H9 (cell line): ENCODE measurements around the gene GPR62. TPM values are rescaled to one million over a fixed set of nuclear protein-coding genes. Genes with fewer than 3 reads are reported as not detected.

Source experiments
- DNase-seq: peaks from one replicate; pipeline ENCODE4 v3.0.0-alpha.2; 2017
- H2AFZ ChIP-seq: one replicate; pipeline ENCODE4 v1.6.1; 2013; ENCODE audit warnings: mild to moderate bottlenecking, low read length, control low read depth, moderate library complexity
- H2AK5ac ChIP-seq: 2 replicates; pipeline ENCODE4 v1.6.1; 2013; ENCODE audit warnings: low read length, control low read depth, mixed read lengths; ENCODE audit not compliant: insufficient read length
- H2BK120ac ChIP-seq: one replicate; pipeline ENCODE4 v1.6.1; 2013; ENCODE audit warnings: low read depth, mild to moderate bottlenecking, low read length, control low read depth, inconsistent platforms; ENCODE audit not compliant: poor library complexity, severe bottlenecking
- H2BK12ac ChIP-seq: 2 replicates; pipeline ENCODE4 v1.6.1; 2013; ENCODE audit warnings: low read length, control low read depth, mixed read lengths, low read depth; ENCODE audit not compliant: insufficient read length
- H2BK15ac ChIP-seq: 2 replicates; pipeline ENCODE4 v1.6.1; 2013; ENCODE audit warnings: low read depth, low read length, control low read depth
- H2BK20ac ChIP-seq: one replicate; pipeline ENCODE4 v1.6.1; 2013; ENCODE audit warnings: low read depth, mild to moderate bottlenecking, low read length, control low read depth, inconsistent platforms; ENCODE audit not compliant: poor library complexity, severe bottlenecking
- H2BK5ac ChIP-seq: 2 replicates; pipeline ENCODE4 v1.6.1; 2013; ENCODE audit warnings: low read length, control low read depth, mixed read lengths; ENCODE audit not compliant: insufficient read length
- H3K14ac ChIP-seq: 2 replicates; pipeline ENCODE4 v1.6.1; 2013; ENCODE audit warnings: low read length, control low read depth; ENCODE audit not compliant: insufficient read depth
- H3K18ac ChIP-seq: 2 replicates; pipeline ENCODE4 v1.6.1; 2013; ENCODE audit warnings: low read depth, mild to moderate bottlenecking, mixed read lengths, low read length, control low read depth; ENCODE audit not compliant: insufficient read length
- H3K23ac ChIP-seq: 2 replicates; pipeline ENCODE4 v1.6.1; 2013; ENCODE audit warnings: low read length, control low read depth, mixed read lengths, low read depth; ENCODE audit not compliant: insufficient read length
- H3K23me2 ChIP-seq: 2 replicates; pipeline ENCODE4 v1.6.1; 2013; ENCODE audit warnings: low read depth, mild to moderate bottlenecking, mixed read lengths, low read length, control low read depth; ENCODE audit not compliant: insufficient read length, poor library complexity, severe bottlenecking
- H3K27ac ChIP-seq: 2 replicates; pipeline ENCODE4 v1.5.1; 2013; ENCODE audit warnings: low read length, control low read depth, mixed read lengths, low read depth; ENCODE audit not compliant: insufficient read length
- H3K27me3 ChIP-seq: 2 replicates; pipeline ENCODE4 v1.6.1; 2013; ENCODE audit warnings: low read length, control low read depth, inconsistent platforms; ENCODE audit not compliant: insufficient read depth
- H3K4ac ChIP-seq: 2 replicates; pipeline ENCODE4 v1.6.1; 2013; ENCODE audit warnings: low read depth, mild to moderate bottlenecking, control low read depth, inconsistent platforms, low read length, moderate library complexity
- H3K4me1 ChIP-seq: 2 replicates; pipeline ENCODE4 v1.6.1; 2013; ENCODE audit warnings: low read length, control low read depth, inconsistent platforms; ENCODE audit not compliant: insufficient read depth
- H3K4me2 ChIP-seq: 2 replicates; pipeline ENCODE4 v1.6.1; 2013; ENCODE audit warnings: low read length, control low read depth, mixed read lengths; ENCODE audit not compliant: insufficient read length, insufficient read depth
- H3K56ac ChIP-seq: 2 replicates; pipeline ENCODE4 v1.6.1; 2013; ENCODE audit warnings: low read depth, mild to moderate bottlenecking, mixed read lengths, low read length, control low read depth; ENCODE audit not compliant: insufficient read length
- H3K79me1 ChIP-seq: 2 replicates; pipeline ENCODE4 v1.6.1; 2013; ENCODE audit warnings: low read depth, mild to moderate bottlenecking, moderate library complexity, low read length, control low read depth, inconsistent platforms; ENCODE audit not compliant: insufficient read depth, poor library complexity, severe bottlenecking
- H3K79me2 ChIP-seq: 2 replicates; pipeline ENCODE4 v1.6.1; 2013; ENCODE audit warnings: low read length, control low read depth, inconsistent platforms; ENCODE audit not compliant: insufficient read depth
- H3K9ac ChIP-seq: 2 replicates; pipeline ENCODE4 v1.6.1; 2013; ENCODE audit warnings: low read length, control low read depth, mixed read lengths; ENCODE audit not compliant: insufficient read length; ENCODE audit errors: extremely low read depth
- H3K9me3 ChIP-seq: one replicate; pipeline ENCODE4 v1.6.1; 2013; ENCODE audit warnings: low read depth, low read length, inconsistent platforms; ENCODE audit not compliant: control insufficient read depth
- H3T11ph ChIP-seq: one replicate; pipeline ENCODE4 v1.6.1; 2013; ENCODE audit warnings: mild to moderate bottlenecking, low read length, control low read depth, inconsistent platforms
- H4K20me1 ChIP-seq: one replicate; pipeline ENCODE4 v1.6.1; 2013; ENCODE audit not compliant: control insufficient read depth, insufficient read length, insufficient read depth
- H4K5ac ChIP-seq: 2 replicates; pipeline ENCODE4 v1.6.1; 2013; ENCODE audit warnings: low read depth, mild to moderate bottlenecking, mixed read lengths, low read length, control low read depth; ENCODE audit not compliant: insufficient read length
- H4K8ac ChIP-seq: replicated peaks from 2 replicates; pipeline ENCODE4 v1.6.1; 2013; ENCODE audit warnings: low read length, control low read depth, mixed read lengths, low read depth; ENCODE audit not compliant: insufficient read length
- H4K91ac ChIP-seq: 2 replicates; pipeline ENCODE4 v1.6.1; 2013; ENCODE audit warnings: low read depth, mild to moderate bottlenecking, moderate library complexity, mixed read lengths, low read length, control low read depth; ENCODE audit not compliant: insufficient read length
- H3K27ac Mint-ChIP-seq, 3 experiments: 2 replicates in 2 of 3; 3 replicates in 1 of 3; pipeline ENCODE4 v1.8.0; 2020 to 2021; ENCODE audit warnings: mixed read lengths in 3 of 3, mild to moderate bottlenecking in 1 of 3, moderate library complexity in 1 of 3
- H3K27me3 Mint-ChIP-seq: 2 replicates; pipeline ENCODE4 v1.8.0; 2021; ENCODE audit warnings: low read depth, mild to moderate bottlenecking, moderate library complexity, mixed read lengths
- H3K36me3 Mint-ChIP-seq, 3 experiments: 2 replicates in 2 of 3; 3 replicates in 1 of 3; pipeline ENCODE4 v1.8.0; 2020 to 2021; ENCODE audit warnings: low read depth in 3 of 3, mixed read lengths in 3 of 3; ENCODE audit not compliant: insufficient read depth in 1 of 3
- H3K4me1 Mint-ChIP-seq, 2 experiments: 2 replicates each; pipeline ENCODE4 v1.8.0; 2020; ENCODE audit warnings: mixed read lengths in 2 of 2
- H3K4me3 Mint-ChIP-seq, 2 experiments: 2 replicates in 1 of 2; 3 replicates in 1 of 2; pipeline ENCODE4 v1.8.0; 2020 to 2021; ENCODE audit warnings: mild to moderate bottlenecking in 2 of 2, mixed read lengths in 2 of 2, moderate library complexity in 1 of 2
- H3K9me3 Mint-ChIP-seq, 2 experiments: 2 replicates in 1 of 2; 3 replicates in 1 of 2; pipeline ENCODE4 v1.8.0; 2020; ENCODE audit warnings: mild to moderate bottlenecking in 2 of 2, mixed read lengths in 2 of 2, moderate library complexity in 1 of 2
- WGBS: extraction: QIAGEN DNeasy Blood & Tissue Kit; methylation state at CpG from one replicate; pipeline ENCODE4 v1.1.7; 2013; ENCODE audit warnings: missing lambda C conversion rate, low lambda C conversion rate, mixed read lengths; ENCODE audit not compliant: insufficient read length; ENCODE audit errors: extremely low coverage; 5-methylcytosine and 5-hydroxymethylcytosine counted together
- total RNA-seq: library from RNA; stranded (reverse); gene quantifications from 2 replicates; pipeline ENCODE4 v1.2.1, GENCODE V29; 2021
- TF ChIP-seq, protein P1 (sequence below): fragments of 200-600 bp; sonication (generic); conservative IDR thresholded peaks from 3 replicates; pipeline ENCODE4 v1.8.0; 2021; ENCODE audit warnings: antibody characterized with exemption, mild to moderate bottlenecking

GPR62 gene
- total RNA-seq, 1 experiment from 2014 or later: 0.13 TPM

DNA sequence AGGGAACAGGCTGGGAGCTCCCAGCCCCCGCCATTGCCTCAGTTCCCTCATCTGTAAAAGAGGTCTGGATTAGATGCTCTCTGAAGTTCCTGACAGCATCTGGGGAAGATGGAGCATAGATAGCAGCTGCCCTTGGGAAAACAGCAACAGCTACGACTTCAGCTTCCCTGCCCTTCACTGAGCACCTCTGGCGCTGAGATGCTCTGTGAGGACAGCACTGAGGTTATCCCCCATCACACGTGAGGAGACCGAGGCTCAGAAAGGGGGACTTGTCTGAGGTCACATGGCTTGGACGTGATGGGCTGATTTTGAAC is 51.6 kb downstream of the GPR62 start:
- H3K14ac ChIP-seq: 0 out of 2 replicates have a peak overlapping the region, but pooled peaks have one; percentile 31
- peaks cover 46 to 60% of the 10 kb centered on the region in 2 experiments for H3K4me1 Mint-ChIP-seq
- no CpG with 5 or more reads among the region's 6 CpGs for WGBS

More for the DNA sequence above, 51.6 kb downstream of the GPR62 start:
- Histone ChIP-seq H3T11ph (no peak overlapping the region), H2BK15ac (no peak overlapping the region), H4K5ac (no peak overlapping the region), H2BK12ac (no peak overlapping the region), H3K79me1 (no peaks in the 10 kb centered on the region), H3K9me3 (no peaks in the 10 kb centered on the region), H2BK120ac (no peak overlapping the region), H3K23ac (no peak overlapping the region), H3K27me3 (no peaks in the 10 kb centered on the region), H2AFZ (no peak overlapping the region), H3K4ac (no peak overlapping the region), H2AK5ac (no peak overlapping the region), H3K79me2 (no peaks in the 10 kb centered on the region), H3K23me2 (no peaks in the 10 kb centered on the region), H3K18ac (no peak overlapping the region), H2BK5ac (no peak overlapping the region), H2BK20ac (no peak overlapping the region), H3K9ac (no peak overlapping the region), H3K27ac (no peak overlapping the region), H3K4me1 (peaks cover 15% of the 10 kb centered on the region; the same call in 1 of the 2 replicates), H3K56ac (no peak overlapping the region), H4K8ac (no peak overlapping the region), H4K20me1 (no peaks in the 10 kb centered on the region), H4K91ac (no peak overlapping the region), H3K4me2 (no peak overlapping the region)
- DNase-seq: no peak
- no peaks in the 10 kb centered on the region for H3K9me3 Mint-ChIP-seq
- no peaks in the 10 kb centered on the region; a peak in 1 of 7 replicates for H3K36me3 Mint-ChIP-seq
- no peak overlapping the region; a peak in 1 of 7 replicates for H3K27ac Mint-ChIP-seq
- no peak overlapping the region for H3K4me3 Mint-ChIP-seq
- TF ChIP-seq, protein P1, sequence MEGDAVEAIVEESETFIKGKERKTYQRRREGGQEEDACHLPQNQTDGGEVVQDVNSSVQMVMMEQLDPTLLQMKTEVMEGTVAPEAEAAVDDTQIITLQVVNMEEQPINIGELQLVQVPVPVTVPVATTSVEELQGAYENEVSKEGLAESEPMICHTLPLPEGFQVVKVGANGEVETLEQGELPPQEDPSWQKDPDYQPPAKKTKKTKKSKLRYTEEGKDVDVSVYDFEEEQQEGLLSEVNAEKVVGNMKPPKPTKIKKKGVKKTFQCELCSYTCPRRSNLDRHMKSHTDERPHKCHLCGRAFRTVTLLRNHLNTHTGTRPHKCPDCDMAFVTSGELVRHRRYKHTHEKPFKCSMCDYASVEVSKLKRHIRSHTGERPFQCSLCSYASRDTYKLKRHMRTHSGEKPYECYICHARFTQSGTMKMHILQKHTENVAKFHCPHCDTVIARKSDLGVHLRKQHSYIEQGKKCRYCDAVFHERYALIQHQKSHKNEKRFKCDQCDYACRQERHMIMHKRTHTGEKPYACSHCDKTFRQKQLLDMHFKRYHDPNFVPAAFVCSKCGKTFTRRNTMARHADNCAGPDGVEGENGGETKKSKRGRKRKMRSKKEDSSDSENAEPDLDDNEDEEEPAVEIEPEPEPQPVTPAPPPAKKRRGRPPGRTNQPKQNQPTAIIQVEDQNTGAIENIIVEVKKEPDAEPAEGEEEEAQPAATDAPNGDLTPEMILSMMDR: no peak
- H3K27me3 Mint-ChIP-seq: peaks cover 4% of the 10 kb centered on the region

Other genes with a start within 250 kb of the GPR62 start
- gene GRM2, start 248.3 kb upstream of the GPR62 start, total RNA-seq: 1.5 and 1.9 TPM in 2 replicates
- not detected in 2 replicates for gene IQCF6, start 176.1 kb upstream of the GPR62 start, total RNA-seq
- gene IQCF2, start 93.8 kb upstream of the GPR62 start, total RNA-seq: not detected in 2 replicates
- gene IQCF5, start 79.8 kb upstream of the GPR62 start, total RNA-seq: not detected in 2 replicates
- not detected in 2 replicates for gene IQCF1, start 52.0 kb upstream of the GPR62 start, total RNA-seq
- 64.0 and 67.1 TPM in 2 replicates for gene RRP9, start 13.5 kb upstream of the GPR62 start, total RNA-seq
- gene PARP3, start 13.0 kb upstream of the GPR62 start, total RNA-seq: 1.3 and 2.1 TPM in 2 replicates
- gene PCBP4, start 12.1 kb downstream of the GPR62 start, total RNA-seq: 20.9 and 24.6 TPM in 2 replicates
- 7.4 and 8.4 TPM in 2 replicates for gene ABHD14B, start 18.7 kb downstream of the GPR62 start, total RNA-seq
- gene ABHD14A, start 19.7 kb downstream of the GPR62 start, total RNA-seq: 3.0 and 3.1 TPM in 2 replicates
- 62.6 and 63.6 TPM in 2 replicates for gene ACY1, start 28.2 kb downstream of the GPR62 start, total RNA-seq
- gene RPL29, start 40.5 kb downstream of the GPR62 start, total RNA-seq: 1,592 and 1,656 TPM in 2 replicates
- 23.5 and 24.0 TPM in 2 replicates for gene DUSP7, start 101.2 kb downstream of the GPR62 start, total RNA-seq
- gene POC1A, start 199.0 kb downstream of the GPR62 start, total RNA-seq: 29.0 and 29.3 TPM in 2 replicates
- gene ALAS1, start 242.8 kb downstream of the GPR62 start, total RNA-seq: 39.1 and 40.4 TPM in 2 replicates